Endothelial cell of umbilical vein (primary cell): ENCODE results near the gene APOH. TPM values are rescaled to one million over a fixed set of nuclear protein-coding genes. Genes with fewer than 3 reads are reported as not detected.

Experiments used
- BruUV-seq: library from RNA; stranded (reverse); fragments of 400-500 nt; replicated peaks from 2 replicates; lab custom pipeline; 2021; lab: Mats Ljungman, UMichigan
- CTCF ChIA-PET: fragments of 300-600, 350-600 bp; sonication (Branson Sonifier 250); formaldehyde crosslinking; loops from one replicate; lab custom pipeline; 2021; ENCODE audit warnings: antibody characterized with exemption, inconsistent platforms; lab: Charles Lee
- POLR2A ChIA-PET: fragments of 300-600, 350-600 bp; sonication (Branson Sonifier 250); formaldehyde crosslinking; loops from one replicate; lab custom pipeline; 2021; ENCODE audit warnings: antibody characterized with exemption, inconsistent platforms; lab: Charles Lee
- DNase-seq: peaks from one replicate; pipeline ENCODE4 v3.0.0-alpha.2; 2011; ENCODE audit warnings: low read depth, low spot score
- FAIRE-seq: peaks from 2 replicates; lab custom pipeline; 2011; peaks lifted over from hg19 to GRCh38; lab: Jason Lieb, UNC
- H2AFZ ChIP-seq: 2 replicates; pipeline ENCODE4 v1.6.0; 2012; ENCODE audit warnings: low read depth, low read length, control low read depth, inconsistent platforms
- H3K27ac ChIP-seq: 2 replicates; pipeline ENCODE4 v1.5.1; 2011; ENCODE audit warnings: low read depth, mild to moderate bottlenecking, control low read depth, low read length, moderate library complexity; ENCODE audit not compliant: insufficient read depth
- H3K27me3 ChIP-seq, 2 experiments: 2 replicates each; pipeline versions ENCODE4 v1.6.0 to v1.6.1; 2011; ENCODE audit warnings: low read length in 2 of 2, mixed read lengths in 1 of 2; ENCODE audit not compliant: control insufficient read depth in 2 of 2, insufficient read depth in 2 of 2
- H3K36me3 ChIP-seq, 2 experiments: 2 replicates in 1 of 2; 3 replicates in 1 of 2; pipeline ENCODE4 v1.5.1; 2011; ENCODE audit warnings: low read length in 2 of 2, mild to moderate bottlenecking in 1 of 2, moderate library complexity in 1 of 2; ENCODE audit not compliant: control insufficient read depth in 2 of 2, insufficient read depth in 2 of 2; ENCODE audit errors: extremely low read depth in 1 of 2
- H3K4me1 ChIP-seq: 3 replicates; pipeline ENCODE4 v1.5.1; 2011; ENCODE audit warnings: mild to moderate bottlenecking, low read length; ENCODE audit not compliant: control insufficient read depth, insufficient read depth; ENCODE audit errors: extremely low read depth
- H3K4me2 ChIP-seq: 2 replicates; pipeline ENCODE4 v1.6.1; 2011; ENCODE audit warnings: low read length, control low read depth, mixed read lengths; ENCODE audit not compliant: insufficient read depth
- H3K4me3 ChIP-seq, 3 experiments: fragments of 200-600 bp in 1 of 3; sonication (generic), shearing (Covaris generic) in 1 of 3; replicated peaks in 1 of 3; 2 replicates each; pipeline ENCODE4 v1.5.1; 2011 to 2016; ENCODE audit warnings: control low read depth in 3 of 3, low read length in 3 of 3, mild to moderate bottlenecking in 2 of 3, inconsistent platforms in 1 of 3, low read depth in 1 of 3, moderate library complexity in 1 of 3; ENCODE audit not compliant: insufficient read depth in 1 of 3
- H3K79me2 ChIP-seq: 2 replicates; pipeline ENCODE4 v1.6.0; 2012; ENCODE audit warnings: low read length, inconsistent platforms; ENCODE audit not compliant: control insufficient read depth, insufficient read depth
- H3K9ac ChIP-seq: replicated peaks from 2 replicates; pipeline ENCODE3; 2011; ENCODE audit warnings: low read length, control low read depth; ENCODE audit not compliant: insufficient read depth; ENCODE audit errors: extremely low read depth
- H3K9me1 ChIP-seq: replicated peaks from 3 replicates; pipeline ENCODE4 v1.6.0; 2011; ENCODE audit warnings: mild to moderate bottlenecking, low read length; ENCODE audit not compliant: control insufficient read depth, insufficient read depth; ENCODE audit errors: extremely low read depth
- H3K9me3 ChIP-seq: replicated peaks from 2 replicates; pipeline ENCODE4 v1.5.1; 2012; ENCODE audit warnings: low read length, inconsistent platforms; ENCODE audit not compliant: control insufficient read depth, insufficient read depth
- H4K20me1 ChIP-seq: replicated peaks from 2 replicates; pipeline ENCODE3; 2011; ENCODE audit warnings: mild to moderate bottlenecking, low read length; ENCODE audit not compliant: control insufficient read depth, insufficient read depth; ENCODE audit errors: extremely low read depth
- EZH2 ChIP-seq: IDR thresholded peaks from 2 replicates; pipeline ENCODE4 v1.6.1; 2012; ENCODE audit warnings: borderline replicate concordance, low read depth, mild to moderate bottlenecking, moderate library complexity, low read length, inconsistent platforms; ENCODE audit not compliant: severe bottlenecking
- FOS ChIP-seq: IDR thresholded peaks from 2 replicates; pipeline ENCODE4 v1.6.1; 2011; ENCODE audit warnings: mild to moderate bottlenecking, low read length, moderate library complexity, borderline replicate concordance; ENCODE audit not compliant: insufficient read depth
- JUN ChIP-seq: IDR thresholded peaks from 2 replicates; pipeline ENCODE4 v1.6.1; 2011; ENCODE audit warnings: borderline replicate concordance, low read depth; ENCODE audit not compliant: insufficient read length, insufficient read depth
- MYC ChIP-seq: IDR thresholded peaks from one replicate; pipeline ENCODE4 v1.6.1; 2011; ENCODE audit warnings: mild to moderate bottlenecking, low read depth, low read length
- POLR2A ChIP-seq: IDR thresholded peaks from 2 replicates; pipeline ENCODE4 v1.6.1; 2012; ENCODE audit warnings: low read depth, mild to moderate bottlenecking, control low read depth, low read length
- POLR2AphosphoS5 ChIP-seq: IDR thresholded peaks from 2 replicates; pipeline ENCODE4 v1.6.1; 2012; ENCODE audit warnings: low read depth, mild to moderate bottlenecking, control low read depth, low read length, moderate library complexity; ENCODE audit not compliant: insufficient read depth
- dilution Hi-C: fragments of 300-500 bp; cut with MboI; formaldehyde crosslinking; loops from one replicate; pipeline ENCODE4 v1.15.0; 2019; ENCODE audit warnings: low sequenced_read_pairs; ENCODE audit not compliant: extremely low pct_ligation_motif_present
- intact Hi-C: fragments of 100-400 bp; cut with micrococcal nuclease; formaldehyde crosslinking; loops from one replicate; pipeline ENCODE4 v1.10.0; 2022
- polyA plus RNA-seq, 4 experiments: library from polyadenylated mRNA; depleted of rRNA in 3 of 4; stranded (reverse) in 3 of 4; unstranded in 1 of 4; fragments of >200 nt; gene quantifications; 2 replicates each; pipeline versions ENCODE4 v1.2.1 to v1.2.3, GENCODE V29; 2011 to 2012; ENCODE audit warnings: missing spikeins in 1 of 4
- total RNA-seq: library from RNA; stranded (reverse); gene quantifications from 2 replicates; pipeline ENCODE4 v1.2.3, GENCODE V29; 2021
- TF ChIP-seq, protein P1 (sequence below): IDR thresholded peaks from 2 replicates; pipeline ENCODE4 v1.6.1; 2011; ENCODE audit not compliant: insufficient read depth, insufficient read length
- TF ChIP-seq, protein P2 (sequence below), 2 donors: IDR thresholded peaks; 1 replicate in 1 of 2; 2 replicates in 1 of 2; pipeline ENCODE4 v1.5.1; 2011; ENCODE audit warnings: low read length in 2 of 2, mild to moderate bottlenecking in 2 of 2, moderate library complexity in 2 of 2, control low read depth in 1 of 2, inconsistent platforms in 1 of 2, low read depth in 1 of 2; ENCODE audit not compliant: insufficient read depth in 1 of 2; ENCODE audit errors: extremely low read depth in 1 of 2

APOH gene
- total and polyA plus RNA-seq, 2 donors (not counting 3 experiments of a cell fraction or from before 2014, with no cell fraction given) = not detected

DNA sequence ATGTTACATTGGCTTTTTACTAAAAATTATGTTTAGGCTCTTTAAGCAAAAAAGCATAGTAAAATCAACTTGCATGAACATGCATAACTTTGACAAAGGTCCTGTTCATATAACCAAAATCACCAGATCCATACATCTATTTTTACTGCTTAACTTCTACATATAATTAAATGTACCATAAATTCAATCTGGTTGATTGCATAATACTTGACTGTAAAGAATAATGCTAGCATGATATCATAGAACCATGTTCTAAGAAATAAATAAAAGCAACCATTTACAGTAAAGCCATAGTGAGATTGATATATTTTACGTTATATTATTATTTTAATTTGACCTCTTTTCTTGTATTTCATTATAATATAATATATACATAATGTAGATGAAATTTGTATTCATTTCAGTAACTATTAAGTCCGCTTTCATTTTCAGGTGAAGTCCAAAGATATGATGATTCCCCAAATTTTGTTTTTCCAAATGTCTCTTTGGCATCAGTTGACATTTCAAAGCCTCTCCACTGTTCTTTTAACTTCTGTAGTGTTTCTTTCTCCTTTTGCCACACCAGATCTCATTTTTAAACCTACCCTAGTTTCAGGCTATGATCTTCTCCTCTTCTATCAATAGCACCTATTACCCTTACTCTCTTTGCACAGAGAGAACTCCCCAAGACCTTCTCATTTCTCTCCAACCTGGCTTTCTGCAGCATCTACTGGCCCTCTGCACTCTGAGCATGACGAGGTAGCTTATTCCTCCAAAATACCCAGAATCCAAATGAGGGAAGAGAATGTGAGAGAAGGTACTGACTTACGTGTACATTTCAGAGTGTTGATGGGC is 1.8 kb downstream of the APOH start:
- Histone ChIP-seq H3K4me2 (no peak overlapping the region), H3K9me3 (no peaks in the 10 kb centered on the region), H4K20me1 (no peaks in the 10 kb centered on the region), H3K27me3 (peaks cover 8 to 10% of the 10 kb centered on the region in 2 experiments), H3K4me3 (no peak overlapping the region), H2AFZ (no peak overlapping the region), H3K27ac (no peak overlapping the region), H3K4me1 (no peaks in the 10 kb centered on the region), H3K79me2 (no peaks in the 10 kb centered on the region), H3K9ac (no peak overlapping the region), H3K36me3 (no peaks in the 10 kb centered on the region), H3K9me1 (no peaks in the 10 kb centered on the region)
- ChIA-PET CTCF (interaction anchor here (1.1 to 1.6 kb wide), 2 partner anchors 12 to 15 kb away, joined by 3 to 5 read pairs; no protein-coding TSS in a partner anchor), POLR2A (interaction anchor here (0.6 kb wide), 1 partner anchor 332 kb away, joined by 3 read pairs; no protein-coding TSS in a partner anchor)
- no peak for TF ChIP-seq FOS
- intact Hi-C loops (no loop called here), dilution Hi-C loops (no loop called here)
- FAIRE-seq (no peak), DNase-seq (no peak)
- no TSS peak for BruUV-seq

DNA sequence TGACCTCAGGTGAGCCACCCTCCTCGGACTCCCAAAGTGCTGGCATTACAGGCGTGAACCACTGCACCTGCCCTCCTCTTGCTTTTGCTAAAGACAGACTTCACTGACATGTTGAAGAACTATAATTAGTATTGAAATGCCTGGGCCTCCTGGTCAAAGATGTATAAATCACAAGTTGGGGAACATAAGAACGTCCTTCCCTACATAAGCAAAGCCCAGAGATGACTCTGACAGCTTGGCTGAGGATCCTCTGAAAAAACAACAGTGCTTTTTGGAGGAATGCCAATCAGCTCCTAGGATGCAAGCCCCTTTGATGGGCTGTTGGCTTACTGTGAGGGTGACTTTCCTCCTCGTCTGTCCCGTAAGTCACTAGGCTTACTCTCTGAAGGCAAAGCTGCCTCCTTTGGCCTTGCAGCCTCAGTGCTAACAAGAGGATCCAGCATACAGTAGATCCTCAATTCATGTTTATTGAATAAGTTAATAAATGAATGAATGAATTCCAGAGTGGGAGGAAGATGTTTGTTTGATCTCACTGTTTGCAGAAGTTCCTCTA is 6.3 kb downstream of the APOH start:
- CTCF ChIA-PET = interaction anchor here (1.0 kb wide), 1 partner anchor 451 kb away, joined by 3 read pairs; no protein-coding TSS in a partner anchor
- intact Hi-C loops = no loop called here
- TF ChIP-seq POLR2AphosphoS5 = no peak
- TF ChIP-seq, protein P1, sequence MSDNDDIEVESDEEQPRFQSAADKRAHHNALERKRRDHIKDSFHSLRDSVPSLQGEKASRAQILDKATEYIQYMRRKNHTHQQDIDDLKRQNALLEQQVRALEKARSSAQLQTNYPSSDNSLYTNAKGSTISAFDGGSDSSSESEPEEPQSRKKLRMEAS = no peak
- no peak for TF ChIP-seq POLR2A
- no peak for TF ChIP-seq FOS
- no peak for TF ChIP-seq JUN
- TF ChIP-seq, protein P2, sequence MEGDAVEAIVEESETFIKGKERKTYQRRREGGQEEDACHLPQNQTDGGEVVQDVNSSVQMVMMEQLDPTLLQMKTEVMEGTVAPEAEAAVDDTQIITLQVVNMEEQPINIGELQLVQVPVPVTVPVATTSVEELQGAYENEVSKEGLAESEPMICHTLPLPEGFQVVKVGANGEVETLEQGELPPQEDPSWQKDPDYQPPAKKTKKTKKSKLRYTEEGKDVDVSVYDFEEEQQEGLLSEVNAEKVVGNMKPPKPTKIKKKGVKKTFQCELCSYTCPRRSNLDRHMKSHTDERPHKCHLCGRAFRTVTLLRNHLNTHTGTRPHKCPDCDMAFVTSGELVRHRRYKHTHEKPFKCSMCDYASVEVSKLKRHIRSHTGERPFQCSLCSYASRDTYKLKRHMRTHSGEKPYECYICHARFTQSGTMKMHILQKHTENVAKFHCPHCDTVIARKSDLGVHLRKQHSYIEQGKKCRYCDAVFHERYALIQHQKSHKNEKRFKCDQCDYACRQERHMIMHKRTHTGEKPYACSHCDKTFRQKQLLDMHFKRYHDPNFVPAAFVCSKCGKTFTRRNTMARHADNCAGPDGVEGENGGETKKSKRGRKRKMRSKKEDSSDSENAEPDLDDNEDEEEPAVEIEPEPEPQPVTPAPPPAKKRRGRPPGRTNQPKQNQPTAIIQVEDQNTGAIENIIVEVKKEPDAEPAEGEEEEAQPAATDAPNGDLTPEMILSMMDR (IDR thresholded peaks at IDR 0.05; ENCODE audit: extremely low read depth in 1 of 2, insufficient read depth in 1 of 2, low read depth in 1 of 2, low read length in 2 of 2) = no peak
- no peak for TF ChIP-seq EZH2
- no peak for TF ChIP-seq MYC

More for the DNA sequence above, 6.3 kb downstream of the APOH start:
- H3K4me1 ChIP-seq = no peaks in the 10 kb centered on the region
- H3K79me2 ChIP-seq = no peaks in the 10 kb centered on the region
- no peaks in the 10 kb centered on the region for H3K9me3 ChIP-seq
- H3K4me3 ChIP-seq = no peak overlapping the region
- H3K9ac ChIP-seq = no peak overlapping the region
- FAIRE-seq (no peak), DNase-seq (no peak)
- no peaks in the 10 kb centered on the region for H3K36me3 ChIP-seq
- H3K27ac ChIP-seq = no peak overlapping the region
- no peaks in the 10 kb centered on the region for H3K9me1 ChIP-seq
- no peak overlapping the region for H2AFZ ChIP-seq
- no peaks in the 10 kb centered on the region for H4K20me1 ChIP-seq
- dilution Hi-C loops = no loop called here
- H3K27me3 ChIP-seq = peaks cover 13 to 17% of the 10 kb centered on the region in 2 experiments
- no peak overlapping the region for H3K4me2 ChIP-seq
- POLR2A ChIA-PET = no interaction called here
- no TSS peak for BruUV-seq
